K562 (cell line): ENCODE results near the gene CARMIL3. TPM values are rescaled to one million over a fixed set of nuclear protein-coding genes. Genes with fewer than 3 reads are reported as not detected.
A peak's percentile ranks its signal among the peaks of the same experiment; 100 is the strongest.

Experiments
- ATF3 ChIP-seq, 2 experiments: fragments of 450-650 bp in 1 of 2; sonication (generic) in 1 of 2; formaldehyde crosslinking in 1 of 2; IDR thresholded peaks in 1 of 2; conservative IDR thresholded peaks in 1 of 2; 2 replicates each; pipeline versions ENCODE4 v1.6.1 to v1.8.1; 2016 to 2023; ENCODE audit warnings: mild to moderate bottlenecking in 2 of 2, moderate library complexity in 2 of 2, inconsistent platforms in 1 of 2, missing genetic modification reagents in 1 of 2
- CBFA2T3 ChIP-seq: fragments of 450-650 bp; IDR thresholded peaks from 2 replicates; pipeline ENCODE4 v1.6.1; 2017
- CBFB ChIP-seq: sonication (generic); formaldehyde crosslinking; IDR thresholded peaks from 2 replicates; pipeline ENCODE4 v1.4.0; 2020; ENCODE audit warnings: mild to moderate bottlenecking, missing genetic modification reagents
- CBX8 ChIP-seq: fragments of 200-600 bp; sonication (generic); IDR thresholded peaks from 2 replicates; pipeline ENCODE4 v1.6.1; 2012; ENCODE audit warnings: borderline replicate concordance, mixed run types, low read depth, mild to moderate bottlenecking, moderate library complexity, mixed read lengths, low read length, control low read depth, inconsistent platforms; ENCODE audit not compliant: poor library complexity, severe bottlenecking; ENCODE audit errors: extremely low read depth
- FOXA3 ChIP-seq, 2 experiments: fragments of 450-650 bp in 1 of 2; sonication (generic) in 1 of 2; formaldehyde crosslinking; IDR thresholded peaks in 1 of 2; conservative IDR thresholded peaks in 1 of 2; 2 replicates each; pipeline versions ENCODE4 v1.4.0 to v1.8.0; 2020 to 2022; ENCODE audit warnings: mild to moderate bottlenecking in 2 of 2, missing genetic modification reagents in 1 of 2
- GTF2E2 ChIP-seq: fragments of 200-800 bp; sonication (Bioruptor generic); IDR thresholded peaks from 2 replicates; pipeline ENCODE4 v1.6.1; 2016; ENCODE audit warnings: missing genetic modification characterization, missing compliant biosample characterization
- HCFC1 ChIP-seq: IDR thresholded peaks from 2 replicates; pipeline ENCODE4 v1.6.1; 2012; ENCODE audit warnings: low read depth, low read length, improper control_type of control experiment
- MAFK ChIP-seq: IDR thresholded peaks from 2 replicates; pipeline ENCODE4 v1.6.1; 2011; ENCODE audit warnings: low read length, improper control_type of control experiment
- NFXL1 ChIP-seq: fragments of 450-650 bp; formaldehyde crosslinking; IDR thresholded peaks from 2 replicates; pipeline ENCODE4 v1.4.0; 2021; ENCODE audit warnings: mild to moderate bottlenecking
- PHTF2 ChIP-seq: fragments of 250-450 bp; sonication (Bioruptor Pico); IDR thresholded peaks from 2 replicates; pipeline ENCODE4 v1.5.0; 2021; ENCODE audit warnings: mild to moderate bottlenecking
- PTBP1 ChIP-seq: fragments of 200-400 bp; formaldehyde crosslinking; IDR thresholded peaks from 2 replicates; pipeline ENCODE4 v1.6.1; 2017; ENCODE audit warnings: low read depth, low read length
- SMAD4 ChIP-seq: fragments of 250-450 bp; sonication (Bioruptor Pico); conservative IDR thresholded peaks from 2 replicates; pipeline ENCODE4 v1.8.0; 2021; ENCODE audit warnings: inconsistent platforms, mild to moderate bottlenecking, moderate library complexity
- TARDBP ChIP-seq: fragments of 450-650 bp; IDR thresholded peaks from 2 replicates; pipeline ENCODE4 v1.6.1; 2016
- THRA ChIP-seq: fragments of 450-650 bp; IDR thresholded peaks from 2 replicates; pipeline ENCODE4 v1.6.1; 2017; ENCODE audit warnings: mild to moderate bottlenecking, moderate library complexity
- ZBTB9 ChIP-seq: fragments of 450-650 bp; formaldehyde crosslinking; IDR thresholded peaks from 2 replicates; pipeline ENCODE4 v1.4.0; 2020; ENCODE audit warnings: mild to moderate bottlenecking, moderate library complexity
- ZC3H8 ChIP-seq: fragments of 450-650 bp; IDR thresholded peaks from 2 replicates; pipeline ENCODE4 v1.6.1; 2017
- ZNF23 ChIP-seq: fragments of 250-450 bp; sonication (Bioruptor Pico); IDR thresholded peaks from 2 replicates; pipeline ENCODE4 v1.4.0; 2020; ENCODE audit warnings: mild to moderate bottlenecking
- ZNF347 ChIP-seq: fragments of 450-650 bp; formaldehyde crosslinking; IDR thresholded peaks from 2 replicates; pipeline ENCODE4 v1.4.0; 2020; ENCODE audit warnings: low read depth, mild to moderate bottlenecking, moderate library complexity
- ZNF668 ChIP-seq: fragments of 250-450 bp; sonication (Bioruptor Pico); IDR thresholded peaks from 2 replicates; pipeline ENCODE4 v1.8.0; 2022; ENCODE audit warnings: mild to moderate bottlenecking, inconsistent platforms
- ZNF77 ChIP-seq: fragments of 250-450 bp; sonication (Bioruptor Pico); IDR thresholded peaks from 2 replicates; pipeline ENCODE4 v1.5.0; 2020
- polyA plus RNA-seq, 8 experiments: library from polyadenylated mRNA; depleted of rRNA in 4 of 8; stranded (reverse) in 5 of 8; unstranded in 3 of 8; fragments of >200 nt; fragmentation: Nextera tagmentation in 2 of 8; fragmentation: Illumina TruSeq in 1 of 8; extraction: Ambion mirVana in 2 of 8; extraction: Trizol in 1 of 8; gene quantifications; 2 replicates each; pipeline versions ENCODE4 v1.2.1 to v1.2.3, GENCODE V29; 2011 to 2014; ENCODE audit warnings: inconsistent platforms in 1 of 8, missing spikeins in 1 of 8
- total RNA-seq, 7 experiments: library from RNA; depleted of rRNA in 6 of 7; stranded (reverse); fragments of >200 nt in 6 of 7; fragmentation: Illumina TruSeq in 2 of 7; extraction: Trizol in 2 of 7; gene quantifications; 2 replicates each; pipeline versions ENCODE4 v1.2.1 to v1.2.3, GENCODE V29; 2011 to 2021; ENCODE audit warnings: low replicate concordance in 1 of 7
- TF ChIP-seq, protein P1 (sequence below): fragments of 450-650 bp; IDR thresholded peaks from 2 replicates; pipeline ENCODE4 v1.6.1; 2017; ENCODE audit warnings: antibody characterized with exemption, mild to moderate bottlenecking

Gene CARMIL3
- total and polyA plus RNA-seq, 9 of the 15 experiments (the other 6 are each of a cell fraction or from before 2014, with no cell fraction given): 0.01 to 0.11 (median 0.05) TPM; not detected in 5

GRCh38 chr14:24093901-24094840 is 42.4 kb downstream of the CARMIL3 start, which contains the start of gene PCK2 (continued):
- TF ChIP-seq, protein P1, sequence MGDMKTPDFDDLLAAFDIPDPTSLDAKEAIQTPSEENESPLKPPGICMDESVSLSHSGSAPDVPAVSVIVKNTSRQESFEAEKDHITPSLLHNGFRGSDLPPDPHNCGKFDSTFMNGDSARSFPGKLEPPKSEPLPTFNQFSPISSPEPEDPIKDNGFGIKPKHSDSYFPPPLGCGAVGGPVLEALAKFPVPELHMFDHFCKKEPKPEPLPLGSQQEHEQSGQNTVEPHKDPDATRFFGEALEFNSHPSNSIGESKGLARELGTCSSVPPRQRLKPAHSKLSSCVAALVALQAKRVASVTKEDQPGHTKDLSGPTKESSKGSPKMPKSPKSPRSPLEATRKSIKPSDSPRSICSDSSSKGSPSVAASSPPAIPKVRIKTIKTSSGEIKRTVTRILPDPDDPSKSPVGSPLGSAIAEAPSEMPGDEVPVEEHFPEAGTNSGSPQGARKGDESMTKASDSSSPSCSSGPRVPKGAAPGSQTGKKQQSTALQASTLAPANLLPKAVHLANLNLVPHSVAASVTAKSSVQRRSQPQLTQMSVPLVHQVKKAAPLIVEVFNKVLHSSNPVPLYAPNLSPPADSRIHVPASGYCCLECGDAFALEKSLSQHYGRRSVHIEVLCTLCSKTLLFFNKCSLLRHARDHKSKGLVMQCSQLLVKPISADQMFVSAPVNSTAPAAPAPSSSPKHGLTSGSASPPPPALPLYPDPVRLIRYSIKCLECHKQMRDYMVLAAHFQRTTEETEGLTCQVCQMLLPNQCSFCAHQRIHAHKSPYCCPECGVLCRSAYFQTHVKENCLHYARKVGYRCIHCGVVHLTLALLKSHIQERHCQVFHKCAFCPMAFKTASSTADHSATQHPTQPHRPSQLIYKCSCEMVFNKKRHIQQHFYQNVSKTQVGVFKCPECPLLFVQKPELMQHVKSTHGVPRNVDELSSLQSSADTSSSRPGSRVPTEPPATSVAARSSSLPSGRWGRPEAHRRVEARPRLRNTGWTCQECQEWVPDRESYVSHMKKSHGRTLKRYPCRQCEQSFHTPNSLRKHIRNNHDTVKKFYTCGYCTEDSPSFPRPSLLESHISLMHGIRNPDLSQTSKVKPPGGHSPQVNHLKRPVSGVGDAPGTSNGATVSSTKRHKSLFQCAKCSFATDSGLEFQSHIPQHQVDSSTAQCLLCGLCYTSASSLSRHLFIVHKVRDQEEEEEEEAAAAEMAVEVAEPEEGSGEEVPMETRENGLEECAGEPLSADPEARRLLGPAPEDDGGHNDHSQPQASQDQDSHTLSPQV: peak; percentile 15; the same call in 1 of the 2 replicates
- TF ChIP-seq GTF2E2: no peak
- TF ChIP-seq FOXA3 (CRISPR knock-in tag; conservative IDR thresholded peaks at IDR 0.05 in 1 of 2, IDR thresholded peaks at IDR 0.05 in 1 of 2): no peak
- TF ChIP-seq ZBTB9 (CRISPR knock-in tag): no peak; the same call in 1 of the 2 replicates
- no peak for TF ChIP-seq TARDBP
- no peak for TF ChIP-seq ZNF347
- TF ChIP-seq ZNF668 (CRISPR knock-in tag): no peak
- TF ChIP-seq ATF3 (IDR thresholded peaks at IDR 0.05): peak; percentile 86
- TF ChIP-seq ATF3 (CRISPR knock-in tag; conservative IDR thresholded peaks at IDR 0.05): no peak
- peak; percentile 91 for TF ChIP-seq SMAD4 (CRISPR knock-in tag)
- TF ChIP-seq MAFK: no peak
- TF ChIP-seq CBFB (CRISPR knock-in tag): no peak
- TF ChIP-seq ZNF23: no peak
- TF ChIP-seq PHTF2 (CRISPR knock-in tag): no peak
- no peak for TF ChIP-seq ZNF77 (CRISPR knock-in tag)
- no peak for TF ChIP-seq NFXL1 (CRISPR knock-in tag)
- no peak for TF ChIP-seq ZC3H8
- TF ChIP-seq CBX8: no peak
- no peak for TF ChIP-seq PTBP1
- no peak for TF ChIP-seq HCFC1
- TF ChIP-seq THRA: no peak
- no peak for TF ChIP-seq CBFA2T3
